Fibroblast of lung (primary cell): ENCODE data around the gene CCDC33. TPM values are rescaled to one million over a fixed set of nuclear protein-coding genes. Genes with fewer than 3 reads are reported as not detected.

Experiments
- DNase-seq, 2 donors: peaks; one replicate each; pipeline versions ENCODE4 v3.0.0 to v3.0.0-alpha.2; 2010; ENCODE audit warnings: low read depth in 2 of 2
- H2AFZ ChIP-seq: 2 replicates; pipeline ENCODE4 v1.5.1; 2012; ENCODE audit warnings: low read length, control low read depth, inconsistent platforms
- H3K27ac ChIP-seq: 2 replicates; pipeline ENCODE4 v1.5.1; 2011; ENCODE audit warnings: low read length, control low read depth; ENCODE audit not compliant: insufficient read depth
- H3K27me3 ChIP-seq: 2 replicates; pipeline ENCODE4 v1.5.1; 2011; ENCODE audit warnings: mild to moderate bottlenecking, low read length; ENCODE audit not compliant: control insufficient read depth, insufficient read depth
- H3K36me3 ChIP-seq: 2 replicates; pipeline ENCODE4 v1.5.1; 2011; ENCODE audit warnings: low read length; ENCODE audit not compliant: control insufficient read depth, insufficient read depth
- H3K4me1 ChIP-seq: 2 replicates; pipeline ENCODE4 v1.5.1; 2011; ENCODE audit warnings: low read length; ENCODE audit not compliant: control insufficient read depth, insufficient read depth; ENCODE audit errors: extremely low read depth
- H3K4me2 ChIP-seq: 2 replicates; pipeline ENCODE4 v1.5.1; 2011; ENCODE audit warnings: low read length, control low read depth; ENCODE audit not compliant: insufficient read depth; ENCODE audit errors: extremely low read depth
- H3K4me3 ChIP-seq, 4 experiments: fragments of 200-600 bp in 1 of 4; sonication (generic) in 1 of 4; replicated peaks in 1 of 4; 2 replicates each; pipeline ENCODE4 v1.5.1; 2011 to 2016; ENCODE audit warnings: low read length in 4 of 4, low read depth in 3 of 4, mild to moderate bottlenecking in 3 of 4, control low read depth in 2 of 4, inconsistent platforms in 1 of 4, mixed read lengths in 1 of 4; ENCODE audit not compliant: insufficient read depth in 1 of 4; ENCODE audit errors: control extremely low read depth in 1 of 4
- H3K79me2 ChIP-seq: 2 replicates; pipeline ENCODE4 v1.5.1; 2012; ENCODE audit warnings: mild to moderate bottlenecking, low read length, inconsistent platforms; ENCODE audit not compliant: control insufficient read depth, insufficient read depth
- H3K9ac ChIP-seq: 2 replicates; pipeline ENCODE4 v1.5.1; 2011; ENCODE audit warnings: mild to moderate bottlenecking, low read length, control low read depth; ENCODE audit not compliant: insufficient read depth
- H3K9me3 ChIP-seq: 2 replicates; pipeline ENCODE4 v1.5.1; 2012; ENCODE audit warnings: low read depth, low read length; ENCODE audit not compliant: control insufficient read depth, insufficient read depth
- H4K20me1 ChIP-seq: 2 replicates; pipeline ENCODE4 v1.5.1; 2011; ENCODE audit warnings: low read length; ENCODE audit not compliant: control insufficient read depth, insufficient read depth; ENCODE audit errors: extremely low read depth
- CTCF ChIP-seq, 2 donors: IDR thresholded peaks in 1 of 2; conservative IDR thresholded peaks in 1 of 2; 1 replicate in 1 of 2; 2 replicates in 1 of 2; pipeline ENCODE4 v1.5.1; 2011 to 2012; ENCODE audit warnings: low read length in 2 of 2, control low read depth in 1 of 2, inconsistent platforms in 1 of 2, low read depth in 1 of 2, mild to moderate bottlenecking in 1 of 2
- EZH2 ChIP-seq: IDR thresholded peaks from 2 replicates; pipeline ENCODE4 v1.5.1; 2012; ENCODE audit warnings: low read length, control low read depth, mild to moderate bottlenecking; ENCODE audit errors: missing control alignments
- polyA plus RNA-seq, 2 donors: library from polyadenylated mRNA; depleted of rRNA in 1 of 2; stranded (reverse) in 1 of 2; unstranded in 1 of 2; fragments of >200 nt; gene quantifications; 2 replicates each; pipeline ENCODE4 v1.2.1, GENCODE V29; 2011 to 2012; ENCODE audit warnings: missing spikeins in 1 of 2
- total RNA-seq: library from RNA; depleted of rRNA; stranded (reverse); fragments of >200 nt; gene quantifications from 2 replicates; pipeline ENCODE4 v1.2.1, GENCODE V29; 2014

The CCDC33 gene
- total and polyA plus RNA-seq, 2 donors (not counting 1 experiment from before 2014, with no cell fraction given), result not detected

- no peak for DNase-seq
These were observed 4.7 kb upstream of the CCDC33 start for GRCh38 chr15:74231475-74231874.

GRCh38 chr15:74233373-74233772 is 2.8 kb upstream of the CCDC33 start:
- Histone ChIP-seq H3K4me2 (no peak overlapping the region), H4K20me1 (no peaks in the 10 kb centered on the region), H2AFZ (no peak overlapping the region), H3K4me1 (no peaks in the 10 kb centered on the region), H3K36me3 (no peaks in the 10 kb centered on the region), H3K4me3 (no peak overlapping the region), H3K79me2 (no peaks in the 10 kb centered on the region), H3K9me3 (no peaks in the 10 kb centered on the region), H3K27me3 (peaks cover 16% of the 10 kb centered on the region), H3K9ac (no peak overlapping the region), H3K27ac (no peak overlapping the region)
- TF ChIP-seq CTCF (conservative IDR thresholded peaks at IDR 0.05 in 1 of 2, IDR thresholded peaks at IDR 0.05 in 1 of 2; ENCODE audit: low read depth in 1 of 2, low read length in 2 of 2) (no peak), EZH2 (no peak)
- DNase-seq, result no peak

More at GRCh38 chr15:74231475-74231874, 4.7 kb upstream of the CCDC33 start:
- no peak overlapping the region for H2AFZ ChIP-seq
- H3K4me2 ChIP-seq, result no peak overlapping the region
- no peaks in the 10 kb centered on the region for H4K20me1 ChIP-seq
- H3K4me3 ChIP-seq, result no peak overlapping the region
- H3K9ac ChIP-seq, result no peak overlapping the region
- H3K79me2 ChIP-seq, result no peaks in the 10 kb centered on the region
- no peaks in the 10 kb centered on the region for H3K9me3 ChIP-seq
- TF ChIP-seq CTCF (conservative IDR thresholded peaks at IDR 0.05 in 1 of 2, IDR thresholded peaks at IDR 0.05 in 1 of 2; ENCODE audit: low read depth in 1 of 2, low read length in 2 of 2) (no peak), EZH2 (no peak)
- peaks cover 34% of the 10 kb centered on the region for H3K27me3 ChIP-seq
- no peaks in the 10 kb centered on the region for H3K36me3 ChIP-seq
- H3K4me1 ChIP-seq, result no peaks in the 10 kb centered on the region
- no peak overlapping the region for H3K27ac ChIP-seq

DNA sequence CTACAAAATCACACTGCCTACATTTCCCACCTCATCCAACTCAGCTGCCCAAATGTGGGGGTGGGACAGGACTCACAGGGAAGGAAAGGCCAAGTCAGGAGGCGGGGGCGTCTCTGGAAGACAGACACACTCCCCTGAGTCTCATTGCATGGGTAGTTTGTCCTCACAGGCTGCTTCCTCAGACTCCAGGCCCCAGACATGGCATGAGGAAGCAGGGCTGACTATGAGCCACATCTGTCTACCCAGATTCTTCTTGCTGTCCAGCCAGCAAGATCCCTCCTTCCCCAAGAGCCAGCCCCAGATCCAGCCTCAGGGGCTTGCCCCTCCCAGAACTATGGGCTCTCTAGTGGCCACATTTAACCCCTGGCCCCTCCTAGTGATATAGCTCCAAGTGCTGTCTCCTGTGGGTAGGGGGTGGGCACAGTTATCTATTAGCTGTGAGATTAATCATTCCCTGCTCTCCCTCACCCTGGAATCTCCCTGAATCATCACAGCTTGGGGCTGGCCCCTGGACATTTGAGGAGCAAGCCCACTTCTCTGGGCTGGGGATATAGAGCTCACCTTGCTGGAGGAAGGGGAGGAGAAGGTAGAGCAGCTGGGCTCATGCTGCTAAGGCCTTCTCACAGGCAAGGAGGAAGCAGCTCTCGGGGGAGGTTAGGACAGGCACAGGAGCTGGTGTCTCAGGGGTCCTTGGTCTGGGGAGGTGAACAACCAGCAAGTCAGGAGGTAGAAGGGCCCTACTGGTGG is 2.1 kb upstream of the CCDC33 start:
- no peak overlapping the region for H3K27ac ChIP-seq
- no peaks in the 10 kb centered on the region for H4K20me1 ChIP-seq
- no peak for DNase-seq
- H3K79me2 ChIP-seq, result no peaks in the 10 kb centered on the region
- H3K9ac ChIP-seq, result no peak overlapping the region
- no peaks in the 10 kb centered on the region for H3K9me3 ChIP-seq
- no peak overlapping the region for H2AFZ ChIP-seq
- peaks cover 11% of the 10 kb centered on the region for H3K27me3 ChIP-seq
- no peak for TF ChIP-seq EZH2
- TF ChIP-seq CTCF (conservative IDR thresholded peaks at IDR 0.05 in 1 of 2, IDR thresholded peaks at IDR 0.05 in 1 of 2; ENCODE audit: low read depth in 1 of 2, low read length in 2 of 2), result no peak
- H3K4me1 ChIP-seq, result no peaks in the 10 kb centered on the region
- no peak overlapping the region for H3K4me2 ChIP-seq
- no peak overlapping the region for H3K4me3 ChIP-seq
- H3K36me3 ChIP-seq, result no peaks in the 10 kb centered on the region
